Measurements from ENCODE around the gene DDX1.

DNA sequence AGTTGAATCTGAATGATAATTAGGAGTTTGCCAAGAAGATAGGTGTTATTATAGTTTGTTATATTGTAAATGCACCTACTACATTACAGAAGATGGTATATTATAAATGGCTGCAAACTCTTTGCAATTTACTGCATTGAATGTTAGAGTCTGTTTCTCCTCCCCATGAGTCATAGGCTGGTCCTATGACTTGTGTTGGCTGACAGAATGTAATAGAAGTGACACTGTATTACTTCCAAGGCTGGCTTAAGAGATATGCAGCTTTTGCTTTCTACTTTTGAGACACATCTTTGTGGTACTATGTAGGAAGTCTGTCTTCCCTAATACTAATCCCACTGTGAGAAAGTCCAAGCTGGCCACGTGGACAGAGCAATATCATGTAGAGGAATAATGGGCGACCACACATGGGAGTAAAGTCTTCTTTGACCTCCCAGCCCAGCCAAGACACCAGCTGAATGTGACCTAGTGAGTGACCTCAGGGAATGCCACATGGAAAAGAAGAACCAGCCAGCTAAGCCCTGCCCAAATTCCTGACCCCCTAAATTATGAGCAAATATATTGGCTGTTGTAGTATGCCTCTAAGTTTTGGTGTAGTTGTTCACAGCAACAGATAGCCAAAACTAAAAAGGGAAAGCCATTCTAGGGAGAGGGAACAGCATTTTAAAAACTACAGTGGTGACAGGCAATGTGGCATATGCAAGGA, 6.8 kb upstream of the DDX1 start:
- TF ChIP-seq, protein P1, sequence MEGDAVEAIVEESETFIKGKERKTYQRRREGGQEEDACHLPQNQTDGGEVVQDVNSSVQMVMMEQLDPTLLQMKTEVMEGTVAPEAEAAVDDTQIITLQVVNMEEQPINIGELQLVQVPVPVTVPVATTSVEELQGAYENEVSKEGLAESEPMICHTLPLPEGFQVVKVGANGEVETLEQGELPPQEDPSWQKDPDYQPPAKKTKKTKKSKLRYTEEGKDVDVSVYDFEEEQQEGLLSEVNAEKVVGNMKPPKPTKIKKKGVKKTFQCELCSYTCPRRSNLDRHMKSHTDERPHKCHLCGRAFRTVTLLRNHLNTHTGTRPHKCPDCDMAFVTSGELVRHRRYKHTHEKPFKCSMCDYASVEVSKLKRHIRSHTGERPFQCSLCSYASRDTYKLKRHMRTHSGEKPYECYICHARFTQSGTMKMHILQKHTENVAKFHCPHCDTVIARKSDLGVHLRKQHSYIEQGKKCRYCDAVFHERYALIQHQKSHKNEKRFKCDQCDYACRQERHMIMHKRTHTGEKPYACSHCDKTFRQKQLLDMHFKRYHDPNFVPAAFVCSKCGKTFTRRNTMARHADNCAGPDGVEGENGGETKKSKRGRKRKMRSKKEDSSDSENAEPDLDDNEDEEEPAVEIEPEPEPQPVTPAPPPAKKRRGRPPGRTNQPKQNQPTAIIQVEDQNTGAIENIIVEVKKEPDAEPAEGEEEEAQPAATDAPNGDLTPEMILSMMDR (IDR thresholded peaks at IDR 0.05), result no peak
- TF ChIP-seq POLR2A (IDR thresholded peaks at IDR 0.05) (no peak), POLR2AphosphoS5 (IDR thresholded peaks at IDR 0.05; ENCODE audit: insufficient read depth in 1 of 2, low read depth in 1 of 2) (no peak)
